Upper lobe of right lung (tissue), 1 donor: ENCODE measurements around the gene PDPK1. TPM values are rescaled to one million over a fixed set of nuclear protein-coding genes. Genes with fewer than 3 reads are reported as not detected.

ENCODE experiments used
- ATAC-seq: fragments of 200-7000 bp; cut with Tn5 transposase; one replicate; pipeline ENCODE4 v1.9.1; 2020; ENCODE audit warnings: mild to moderate bottlenecking, moderate library complexity
- DNase-seq: peaks from one replicate; pipeline ENCODE4 v3.0.0-alpha.2; 2020
- H3K27ac ChIP-seq: fragments of 200-600 bp; one replicate; pipeline ENCODE4 v1.8.0; 2022
- H3K27me3 ChIP-seq: fragments of 200-600 bp; one replicate; pipeline ENCODE4 v1.8.0; 2022; ENCODE audit warnings: mild to moderate bottlenecking
- H3K36me3 ChIP-seq: fragments of 200-600 bp; one replicate; pipeline ENCODE4 v1.8.0; 2022
- H3K4me1 ChIP-seq: fragments of 200-600 bp; one replicate; pipeline ENCODE4 v1.8.0; 2022
- H3K4me3 ChIP-seq: fragments of 200-600 bp; one replicate; pipeline ENCODE4 v1.8.0; 2022; ENCODE audit warnings: mild to moderate bottlenecking
- H3K9me3 ChIP-seq: fragments of 200-600 bp; one replicate; pipeline ENCODE4 v1.8.0; 2022
- intact Hi-C: fragments of 100-400 bp; cut with DNase I; formaldehyde crosslinking; loops from one replicate; pipeline ENCODE4 v1.11.0; 2022
- total RNA-seq: library from RNA; stranded (reverse); fragmentation: NEBNext Ultra II Directional; extraction: Animal tissue kit (Norgen Biotek cat#: 25700); gene quantifications from one replicate; pipeline ENCODE4 v1.2.1, GENCODE V29; 2021
- TF ChIP-seq, protein P1 (sequence below): fragments of 200-600 bp; IDR thresholded peaks from one replicate; pipeline ENCODE4 v1.8.0; 2022; ENCODE audit warnings: antibody characterized with exemption
- donor health status: DM: no; HTN: yes; CAD: no; lungs with severe emphysema.

The PDPK1 gene
- total RNA-seq, 1 donor from 2014 or later: 90.9 TPM

- intact Hi-C loops: no loop called here
- no peak for ATAC-seq
- Histone ChIP-seq H3K27me3 (no peaks in the 10 kb centered on the region), H3K27ac (no peak overlapping the region), H3K36me3 (no peaks in the 10 kb centered on the region), H3K4me1 (peaks cover 32% of the 10 kb centered on the region), H3K4me3 (no peak overlapping the region), H3K9me3 (no peaks in the 10 kb centered on the region)
- DNase-seq: peak; percentile 87
- TF ChIP-seq, protein P1, sequence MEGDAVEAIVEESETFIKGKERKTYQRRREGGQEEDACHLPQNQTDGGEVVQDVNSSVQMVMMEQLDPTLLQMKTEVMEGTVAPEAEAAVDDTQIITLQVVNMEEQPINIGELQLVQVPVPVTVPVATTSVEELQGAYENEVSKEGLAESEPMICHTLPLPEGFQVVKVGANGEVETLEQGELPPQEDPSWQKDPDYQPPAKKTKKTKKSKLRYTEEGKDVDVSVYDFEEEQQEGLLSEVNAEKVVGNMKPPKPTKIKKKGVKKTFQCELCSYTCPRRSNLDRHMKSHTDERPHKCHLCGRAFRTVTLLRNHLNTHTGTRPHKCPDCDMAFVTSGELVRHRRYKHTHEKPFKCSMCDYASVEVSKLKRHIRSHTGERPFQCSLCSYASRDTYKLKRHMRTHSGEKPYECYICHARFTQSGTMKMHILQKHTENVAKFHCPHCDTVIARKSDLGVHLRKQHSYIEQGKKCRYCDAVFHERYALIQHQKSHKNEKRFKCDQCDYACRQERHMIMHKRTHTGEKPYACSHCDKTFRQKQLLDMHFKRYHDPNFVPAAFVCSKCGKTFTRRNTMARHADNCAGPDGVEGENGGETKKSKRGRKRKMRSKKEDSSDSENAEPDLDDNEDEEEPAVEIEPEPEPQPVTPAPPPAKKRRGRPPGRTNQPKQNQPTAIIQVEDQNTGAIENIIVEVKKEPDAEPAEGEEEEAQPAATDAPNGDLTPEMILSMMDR: no peak
These were observed 26.6 kb upstream of the PDPK1 start for GRCh38 chr16:2511128-2511800.

GRCh38 chr16:2511996-2512734 is 25.7 kb upstream of the PDPK1 start:
- Histone ChIP-seq H3K9me3 (no peaks in the 10 kb centered on the region), H3K27me3 (no peaks in the 10 kb centered on the region), H3K27ac (no peak overlapping the region), H3K4me1 (peaks cover 36% of the 10 kb centered on the region), H3K4me3 (no peak overlapping the region), H3K36me3 (no peaks in the 10 kb centered on the region)
- TF ChIP-seq, protein P1: no peak
- ATAC-seq (no peak), DNase-seq (no peak)
- intact Hi-C loops: no loop called here

GRCh38 chr16:2512735-2513404 is 25.0 kb upstream of the PDPK1 start:
- no peaks in the 10 kb centered on the region for H3K27me3 ChIP-seq
- peaks cover 42% of the 10 kb centered on the region for H3K4me1 ChIP-seq
- intact Hi-C loops: no loop called here
- DNase-seq (peak; percentile 69), ATAC-seq (no peak)
- peak overlapping the region; percentile 88 for H3K4me3 ChIP-seq
- H3K27ac ChIP-seq: peak overlapping the region; percentile 97
- TF ChIP-seq, protein P1: no peak
- no peaks in the 10 kb centered on the region for H3K9me3 ChIP-seq
- no peaks in the 10 kb centered on the region for H3K36me3 ChIP-seq

DNA sequence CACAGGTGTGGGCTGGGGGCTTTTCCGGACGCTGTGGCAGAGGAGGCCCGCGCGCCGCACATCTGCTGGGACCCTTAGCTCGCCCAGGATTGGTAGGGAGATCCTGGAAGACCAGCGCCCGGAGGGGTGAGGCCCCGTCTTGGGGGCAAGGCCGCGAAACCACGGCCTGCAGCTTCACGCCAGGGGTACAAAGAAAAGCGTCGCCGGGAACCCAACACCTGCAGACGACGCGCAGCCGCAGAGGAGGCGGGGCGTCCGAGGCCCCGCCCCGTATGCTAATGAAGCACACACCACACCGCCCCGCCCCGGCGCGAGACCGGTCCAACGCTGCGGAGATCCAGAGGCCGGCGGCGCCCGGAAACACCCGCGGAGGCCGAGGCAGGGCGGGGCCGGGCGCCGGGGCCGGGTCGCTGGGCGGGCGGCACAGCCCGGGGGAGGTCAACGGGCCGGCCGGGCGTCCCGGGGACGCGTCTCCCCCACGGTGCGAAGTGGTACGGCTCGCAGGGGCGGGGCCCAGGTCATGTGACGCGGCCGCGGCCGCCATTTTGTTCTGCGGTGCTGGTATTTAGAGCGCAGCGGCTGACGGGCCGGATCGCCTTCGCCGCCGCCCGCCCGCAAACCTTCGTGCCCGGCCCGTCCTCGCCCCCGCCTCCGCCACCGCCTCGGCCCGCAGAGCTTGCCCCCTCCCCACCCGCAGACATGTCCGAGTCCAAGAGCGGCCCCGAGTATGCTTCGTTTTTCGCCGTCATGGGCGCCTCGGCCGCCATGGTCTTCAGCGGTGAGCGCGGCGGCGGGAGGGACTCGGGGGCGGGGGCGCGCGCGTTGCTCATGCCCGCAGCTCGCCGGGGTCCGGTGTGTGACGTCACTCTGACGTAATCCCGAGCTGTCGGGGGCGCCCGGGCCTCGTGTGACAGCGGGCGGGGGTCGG is 24.2 kb upstream of the PDPK1 start, which contains the start of gene ATP6V0C:
ATP6V0C (plus strand) TSS at position 548 of the 928 bp plus-strand sequence; CDS start at position 700, 152 bp downstream.
- TF ChIP-seq, protein P1: no peak

More for the DNA sequence above, 24.2 kb upstream of the PDPK1 start, which contains the start of gene ATP6V0C:
- Histone ChIP-seq H3K4me3 (peak within 1 kb of the TSS; percentile 88), H3K27me3 (no peaks in the 10 kb centered on the region), H3K4me1 (peaks cover 50% of the 10 kb centered on the region), H3K36me3 (no peaks in the 10 kb centered on the region), H3K9me3 (no peaks in the 10 kb centered on the region), H3K27ac (peak within 1 kb of the TSS; percentile 97)
- intact Hi-C loops: no loop called here
- DNase-seq (peak; percentile 97), ATAC-seq (peak; percentile 88)
